GM21825 (cell line): ENCODE results near the gene WWOX.
A peak's percentile ranks its signal among the peaks of the same experiment; 100 is the strongest.

Experiments
- ATAC-seq: cut with Tn5 transposase; IDR thresholded peaks from one replicate; pipeline ENCODE4 v1.9.1; 2021; ENCODE audit warnings: mild to moderate bottlenecking, moderate library complexity; ENCODE audit not compliant: unreplicated experiment

WWOX gene

DNA sequence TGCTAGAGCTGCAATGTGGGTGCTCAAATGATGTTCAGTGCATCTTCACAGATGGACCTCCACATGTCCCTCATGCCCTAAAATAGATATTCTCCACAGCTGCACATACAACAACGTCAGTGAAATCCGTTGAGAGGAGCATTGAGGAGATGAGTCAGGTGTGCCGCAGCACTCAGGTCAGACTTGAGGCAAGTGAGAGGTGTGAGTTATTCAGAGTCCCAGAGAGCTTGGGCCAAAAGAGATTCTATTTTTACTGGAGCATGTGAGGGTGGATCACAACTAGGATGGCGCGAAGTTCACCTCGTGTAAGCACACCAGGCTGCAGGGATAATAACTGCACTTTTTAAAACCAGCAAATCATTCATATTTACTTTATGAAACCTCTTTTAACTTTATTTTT lies 855.8 kb downstream of the WWOX start:
- ATAC-seq = no peak

DNA sequence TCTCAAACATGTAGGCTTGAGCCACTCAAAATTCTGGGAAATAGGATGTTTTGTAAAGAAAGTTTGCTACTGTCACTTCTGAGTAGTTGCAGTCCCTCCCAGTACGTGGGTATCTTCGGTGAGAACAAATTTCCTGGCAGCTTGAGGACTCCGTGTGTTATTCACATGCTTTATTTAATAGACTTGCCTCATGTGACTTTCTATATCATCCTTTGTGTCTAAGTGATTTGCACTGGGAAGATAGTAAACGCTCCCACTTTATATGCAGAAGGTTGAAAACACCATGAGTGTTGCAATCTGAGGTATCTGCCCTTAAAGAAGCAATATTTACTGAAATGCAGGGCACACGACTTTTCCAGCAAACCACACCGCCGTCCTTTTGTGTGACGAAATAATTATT lies 857.4 kb downstream of the WWOX start:
- ATAC-seq = no peak

DNA sequence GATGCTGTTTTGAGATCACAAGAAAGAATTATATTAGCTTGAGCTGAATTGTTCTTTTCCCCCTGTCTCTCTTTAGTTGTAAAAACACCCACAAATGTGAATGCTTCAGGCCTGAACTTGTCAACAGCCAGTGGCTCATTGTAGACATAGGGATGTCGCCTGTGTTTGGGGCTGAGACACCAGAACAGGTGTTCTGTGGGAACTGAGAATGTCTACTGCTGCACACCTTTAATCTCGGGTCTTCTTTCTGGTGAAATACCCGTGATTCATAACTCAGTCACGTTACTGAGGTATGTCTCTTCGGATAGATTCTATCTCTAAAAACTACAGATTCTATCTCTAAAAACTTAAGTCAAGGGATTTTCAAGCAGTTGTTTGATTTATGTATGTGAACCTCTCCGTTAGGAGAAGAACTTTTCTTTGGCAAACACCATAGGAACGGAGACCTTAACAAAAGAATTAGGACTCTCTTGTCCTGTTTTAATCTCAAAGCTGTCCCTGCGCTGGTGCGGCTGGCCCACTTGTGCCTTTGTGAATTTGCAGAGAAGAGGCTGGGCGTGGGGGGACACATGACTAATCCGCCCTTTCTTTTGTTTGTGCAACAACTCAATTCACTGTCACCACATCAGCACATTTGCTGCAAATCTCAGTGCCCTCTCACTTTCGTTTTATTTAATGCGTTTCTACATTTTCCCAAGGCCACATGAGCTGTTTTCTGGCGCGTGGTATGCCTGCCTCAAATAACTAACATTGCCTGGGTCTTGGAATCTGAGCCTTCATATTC lies 858.1 kb downstream of the WWOX start:
- ATAC-seq = no peak

DNA sequence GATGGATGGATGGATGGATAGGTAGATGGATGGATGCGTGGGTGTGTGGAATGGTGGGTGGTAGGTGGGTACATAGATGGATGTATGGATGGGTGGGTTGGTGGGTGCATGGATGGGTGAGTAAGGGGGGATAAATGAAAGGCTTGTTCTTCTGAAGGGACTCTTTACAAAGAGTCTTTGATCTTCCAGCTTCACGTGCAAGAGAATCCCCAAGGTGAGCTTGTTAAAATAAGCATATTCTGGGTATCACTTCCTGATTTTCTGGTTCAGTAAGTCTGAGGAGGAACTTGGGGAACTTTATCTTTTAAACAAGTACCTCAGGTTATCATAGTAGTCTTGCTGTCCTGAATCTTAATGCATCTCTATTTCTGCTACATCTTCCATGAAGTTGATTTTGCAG lies 862.0 kb downstream of the WWOX start:
- ATAC-seq = peak; percentile 50

DNA sequence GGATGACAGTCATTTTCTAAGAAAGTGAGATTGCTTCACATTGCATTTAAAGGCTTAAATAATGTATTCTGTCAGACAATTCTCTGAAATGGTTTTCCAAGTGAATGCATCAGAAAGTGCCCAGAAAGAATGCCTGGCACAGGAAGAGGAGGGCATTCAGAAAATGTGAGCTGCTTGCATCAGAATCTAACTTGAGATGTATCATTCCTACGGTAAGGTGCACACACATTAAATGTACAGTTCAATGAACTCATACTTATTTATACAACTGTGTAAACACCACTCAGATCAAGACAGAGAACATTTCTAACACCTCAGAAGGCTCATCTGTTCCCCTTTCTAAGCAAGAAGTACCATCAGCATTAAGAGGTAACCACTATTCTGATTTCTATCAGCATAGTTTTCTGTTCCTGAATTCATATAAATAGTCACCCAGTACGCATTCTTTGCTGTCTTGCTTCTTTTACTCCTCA lies 863.0 kb downstream of the WWOX start:
- peak; percentile 88 for ATAC-seq

DNA sequence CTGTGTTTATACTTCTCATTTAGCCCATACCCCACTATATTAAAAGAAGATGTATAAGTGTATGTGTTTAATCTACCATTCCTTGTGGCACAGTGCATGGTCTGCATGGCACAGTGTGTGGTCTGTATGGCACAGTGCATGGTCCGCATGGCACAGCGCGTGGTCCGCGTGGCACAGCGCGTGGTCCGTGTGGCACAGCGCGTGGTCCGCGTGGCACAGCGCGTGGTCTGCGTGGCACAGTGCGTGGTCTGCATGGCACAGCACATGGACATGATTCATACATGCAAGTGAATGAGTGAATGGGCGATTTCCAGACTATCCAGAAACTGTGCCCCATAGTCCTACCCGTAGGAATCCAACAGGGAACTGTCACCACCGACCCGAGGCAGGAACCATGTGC lies 868.5 kb downstream of the WWOX start:
- no peak for ATAC-seq

DNA sequence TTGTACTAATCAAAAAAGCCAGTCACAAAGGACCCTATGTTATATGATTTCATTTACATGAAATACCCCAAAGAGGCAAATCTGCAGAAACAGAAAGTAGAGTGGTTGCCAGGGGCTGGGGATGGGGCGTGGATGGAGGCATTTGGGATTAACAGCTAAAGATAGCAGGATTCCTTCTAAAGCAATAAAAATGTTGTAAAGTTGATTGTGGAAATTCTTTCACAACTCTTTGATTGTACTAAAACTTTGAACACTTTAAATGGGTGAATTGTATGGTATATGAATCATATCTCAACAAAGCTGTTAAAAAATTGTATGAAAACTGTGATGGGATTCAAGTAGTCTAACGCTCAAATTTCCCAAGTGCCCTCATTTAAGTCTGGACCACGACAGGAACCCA lies 870.3 kb downstream of the WWOX start:
- ATAC-seq = no peak

DNA sequence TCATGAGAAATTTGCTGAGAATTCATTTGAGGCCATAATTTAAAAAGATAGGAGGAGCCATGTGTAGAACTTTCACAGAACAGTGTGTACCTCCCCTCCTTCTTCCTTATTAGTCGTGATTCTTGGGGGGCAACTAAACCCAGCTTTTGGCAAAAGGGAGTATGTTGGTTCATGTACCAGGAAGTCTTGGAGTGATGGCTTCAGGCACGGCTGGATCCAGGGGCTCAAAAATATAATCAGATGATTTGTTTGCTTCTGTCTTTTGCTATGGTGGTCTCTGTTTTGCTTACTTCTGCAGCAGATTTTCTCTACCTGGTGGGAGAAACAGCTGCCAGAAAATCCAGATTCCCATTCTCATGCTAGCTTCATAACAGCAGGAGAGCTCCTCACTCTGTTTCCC lies 871.2 kb downstream of the WWOX start:
- no peak for ATAC-seq

DNA sequence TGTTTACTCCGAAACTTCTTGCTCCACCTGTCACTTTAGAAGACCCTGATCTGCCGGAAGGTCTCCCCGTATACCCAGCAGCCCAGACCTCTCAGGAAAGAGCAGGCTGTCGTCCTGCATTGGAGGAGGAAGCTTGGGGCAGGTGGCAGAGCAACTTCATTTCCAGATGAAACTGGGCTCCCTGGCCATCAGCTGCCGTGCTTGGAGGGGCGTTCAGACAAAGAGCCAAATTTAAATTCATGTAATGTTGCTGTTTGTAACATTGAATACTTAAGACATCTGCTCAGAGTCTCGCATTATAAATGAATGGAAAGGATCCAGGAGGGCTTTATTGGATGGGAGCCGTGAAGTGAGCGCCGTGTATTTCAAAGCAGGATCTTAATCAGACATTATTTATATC lies 872.6 kb downstream of the WWOX start:
- no peak for ATAC-seq

DNA sequence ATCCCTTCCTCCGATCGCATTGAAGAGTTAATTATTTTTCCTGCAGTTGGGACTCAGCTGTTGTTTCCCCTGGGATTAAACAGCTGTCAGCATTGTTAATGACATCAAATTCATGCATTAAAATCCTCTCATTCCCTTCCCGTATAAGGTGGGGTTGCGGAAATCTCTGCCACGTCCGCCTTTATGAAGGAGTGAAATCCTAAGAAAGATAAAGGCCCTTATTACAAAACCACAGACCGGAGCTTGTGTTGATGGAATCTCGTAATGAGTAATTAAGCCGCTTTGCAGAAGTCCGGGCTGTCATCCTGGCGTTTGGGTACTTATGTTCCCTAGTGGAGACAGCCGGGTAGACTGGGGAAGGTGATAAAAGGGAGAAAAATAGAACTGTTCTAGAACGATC lies 873.5 kb downstream of the WWOX start:
- ATAC-seq = no peak

DNA sequence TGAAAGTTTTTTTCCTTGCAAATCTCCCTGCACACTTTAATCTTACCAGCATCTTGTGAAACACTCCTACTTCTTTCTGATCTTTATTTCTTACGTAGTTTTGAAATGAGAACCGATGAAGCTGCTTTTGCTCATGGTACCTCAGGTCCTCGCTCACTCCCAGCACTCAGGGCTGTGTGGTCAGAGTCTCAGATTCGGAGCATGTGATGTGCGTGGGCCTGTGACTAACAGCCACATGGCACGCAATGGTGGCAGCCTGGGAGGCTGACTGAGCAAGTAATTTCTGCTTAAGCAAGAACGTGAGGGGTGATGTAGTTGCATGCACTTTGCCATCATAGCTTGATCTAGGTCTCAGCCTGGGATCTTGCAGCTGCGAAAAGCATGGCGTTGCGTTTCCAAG lies 876.8 kb downstream of the WWOX start:
- no peak for ATAC-seq

DNA sequence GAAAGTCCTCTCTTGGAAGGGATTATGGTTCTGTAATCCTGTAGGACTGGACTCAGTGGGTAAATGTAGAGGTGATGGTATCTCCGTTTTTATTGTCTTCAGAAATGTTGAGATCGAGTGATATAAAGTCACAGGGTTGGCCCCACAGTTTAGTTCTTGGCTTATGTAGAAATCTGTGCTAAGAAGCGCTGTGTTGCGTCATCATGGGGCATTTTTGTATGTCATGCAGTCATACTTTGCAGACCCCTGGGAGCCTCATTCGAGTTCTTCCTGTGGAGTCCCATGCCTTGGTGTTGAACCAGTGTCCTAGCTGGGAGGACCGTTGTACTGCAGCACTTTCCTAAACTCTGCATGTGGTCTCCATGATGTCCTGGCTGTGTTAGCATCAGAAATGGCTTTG lies 881.4 kb downstream of the WWOX start:
- no peak for ATAC-seq

DNA sequence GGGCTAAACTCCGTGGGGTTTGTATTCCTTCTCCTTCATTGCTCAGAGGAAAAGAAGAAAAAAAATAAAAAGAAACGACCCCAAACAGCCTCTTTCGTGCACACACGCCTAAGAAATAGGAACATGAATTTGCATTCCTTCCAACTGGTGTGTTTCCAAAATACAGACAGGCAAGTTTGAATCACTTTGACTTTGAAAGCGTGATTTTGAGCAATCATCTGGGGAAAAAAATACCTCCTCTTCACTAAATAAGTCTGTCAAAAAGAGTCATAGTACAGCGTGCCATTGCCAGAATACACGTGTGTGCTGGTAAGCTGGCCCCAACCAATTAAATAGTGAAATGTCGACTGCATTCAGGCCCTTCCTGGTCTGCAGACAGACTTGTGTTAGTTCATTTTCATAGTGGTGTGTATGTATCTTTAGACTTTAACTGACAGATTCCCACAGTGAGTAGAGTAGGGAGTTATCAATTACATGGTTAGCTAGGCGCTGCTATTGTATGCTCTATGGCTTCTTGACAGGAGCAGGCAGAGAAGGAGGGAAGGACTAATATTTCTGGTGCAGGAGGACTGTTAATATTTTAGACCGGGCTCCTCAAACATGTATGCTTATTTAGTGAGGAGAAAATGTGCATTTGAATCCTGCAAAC lies 882.8 kb downstream of the WWOX start:
- no peak for ATAC-seq

DNA sequence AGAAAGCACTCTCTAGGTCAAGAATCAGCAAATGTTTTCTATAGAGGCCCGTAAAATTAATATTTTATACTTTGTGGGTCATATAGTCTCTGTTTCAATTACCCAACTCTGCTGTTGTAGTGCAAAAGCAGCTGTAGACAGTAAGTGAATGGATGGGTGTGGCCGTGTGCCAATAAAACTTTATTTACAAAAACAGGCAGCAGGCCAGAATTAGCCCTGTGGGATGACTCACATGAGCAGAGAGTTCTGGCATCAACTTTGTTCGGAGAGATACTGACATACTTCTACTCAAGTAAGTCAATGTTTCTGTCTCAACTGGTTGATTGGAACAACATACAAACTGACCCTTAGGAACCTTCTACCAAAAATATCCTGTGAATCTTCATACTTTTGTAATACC lies 884.9 kb downstream of the WWOX start:
- ATAC-seq = no peak

DNA sequence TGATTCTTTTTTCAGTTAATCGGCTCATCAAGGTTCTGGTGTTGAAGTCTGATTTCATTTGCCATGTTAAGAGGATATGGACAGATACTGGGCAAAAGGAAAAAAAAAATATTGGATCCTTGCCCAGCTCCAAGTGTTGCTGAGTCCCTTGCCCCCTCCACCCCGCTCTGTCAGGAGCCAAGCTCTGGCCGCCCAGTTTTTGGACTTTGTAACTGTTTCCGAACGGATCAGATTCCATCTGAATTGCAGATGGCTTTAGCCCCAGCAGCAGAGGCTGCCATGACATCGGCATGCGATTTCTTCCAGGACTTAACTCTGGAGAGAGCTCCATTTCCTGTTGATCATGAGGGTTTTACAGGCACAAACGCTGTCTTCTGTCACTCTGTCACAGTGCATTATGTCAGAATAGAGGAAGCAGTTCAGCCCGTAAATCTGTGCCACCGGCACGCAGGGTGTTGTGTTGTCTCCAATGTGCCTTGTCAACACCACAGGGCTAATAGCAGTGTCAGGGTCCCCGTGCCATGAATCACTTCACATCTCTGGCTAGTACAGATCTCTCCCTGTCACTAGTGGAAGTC lies 885.5 kb downstream of the WWOX start:
- no peak for ATAC-seq

DNA sequence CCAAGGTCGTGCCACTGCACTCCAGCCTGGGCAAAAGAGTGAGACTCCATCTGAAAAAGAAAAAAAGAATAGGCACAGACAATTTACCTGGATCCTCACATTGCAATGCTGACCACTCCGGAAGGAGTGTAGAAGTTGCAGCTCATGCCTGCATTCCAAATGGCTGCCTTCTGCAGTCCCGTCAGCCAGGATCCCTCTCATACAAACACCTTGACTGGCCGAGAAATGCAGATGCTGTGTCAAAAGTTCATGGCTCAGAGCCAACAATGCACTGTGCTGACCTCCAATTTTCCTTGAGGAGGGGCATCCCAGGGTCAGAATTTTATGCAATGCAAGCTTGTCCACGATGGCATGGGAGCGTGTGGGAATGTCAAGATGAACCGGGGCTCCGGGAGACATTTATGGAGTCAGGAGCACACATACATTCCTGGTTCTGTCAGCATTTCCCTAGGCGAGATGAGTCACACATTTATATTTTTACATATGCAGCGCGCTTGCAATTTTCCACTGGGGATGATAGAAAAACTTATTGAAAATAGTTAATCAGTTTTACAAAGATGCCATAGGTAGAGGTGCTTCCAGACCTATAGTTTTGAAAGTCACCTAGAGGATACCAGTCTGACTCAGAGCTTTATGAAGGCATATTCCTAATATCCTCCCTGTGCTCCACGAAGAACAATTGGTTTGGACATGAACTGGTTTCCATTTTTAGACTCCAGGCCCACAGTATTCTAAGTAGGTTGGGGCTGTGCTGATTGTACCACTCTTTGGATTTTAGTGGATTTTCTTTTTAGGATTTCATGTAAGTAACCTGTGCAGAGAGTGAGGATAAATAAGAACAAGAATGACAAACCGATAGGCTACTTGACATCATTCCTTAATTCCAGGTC lies 886.5 kb downstream of the WWOX start:
- ATAC-seq = no peak

DNA sequence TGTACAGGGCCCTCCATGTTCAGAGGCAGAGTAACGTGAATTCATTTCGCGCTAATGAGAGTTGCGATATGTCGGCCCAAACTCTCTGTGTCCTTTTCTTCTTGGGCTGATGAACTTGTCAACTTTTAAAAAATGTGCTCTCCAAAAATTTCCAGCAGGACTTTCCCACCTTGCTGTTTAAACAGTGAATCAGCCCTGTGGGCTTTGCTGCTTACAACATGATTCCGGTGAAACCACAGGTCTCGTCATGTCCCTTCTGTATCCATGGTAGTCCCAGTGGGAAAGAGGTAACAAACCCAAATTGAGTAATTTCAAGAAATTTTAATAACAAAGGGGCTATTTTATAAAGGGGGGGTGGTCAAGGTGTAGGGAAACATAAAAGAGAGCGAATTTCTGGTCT lies 888.2 kb downstream of the WWOX start:
- no peak for ATAC-seq

DNA sequence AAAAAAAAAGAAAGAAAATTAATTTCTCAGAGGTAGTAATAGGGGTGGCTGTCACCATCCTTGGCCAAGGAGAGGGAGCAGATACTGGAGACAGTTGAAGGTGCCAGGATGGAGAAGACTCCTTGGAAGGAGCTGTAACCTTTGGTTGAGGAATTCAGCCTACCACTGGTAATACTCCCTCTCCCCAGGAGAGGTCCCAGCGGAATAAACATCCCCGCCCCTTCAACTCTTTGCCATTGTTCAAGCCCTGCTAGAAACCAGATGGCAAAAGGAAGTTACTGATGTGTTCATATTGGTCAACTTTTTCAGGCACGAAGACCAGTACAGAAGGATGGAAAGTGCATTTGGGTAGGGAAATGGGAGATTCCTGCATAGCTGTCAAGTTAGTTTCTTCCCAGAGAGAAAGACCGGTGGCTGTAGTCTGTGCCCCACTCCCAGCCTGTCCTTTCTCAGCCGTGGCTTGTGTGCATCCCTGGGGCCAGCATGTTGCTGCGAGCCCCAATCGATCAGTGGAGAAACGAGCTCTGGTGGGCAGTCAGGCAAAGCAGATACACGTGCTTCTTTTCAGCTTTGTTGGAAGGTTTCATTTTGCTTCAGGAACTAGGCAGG lies 889.0 kb downstream of the WWOX start:
- ATAC-seq = no peak

DNA sequence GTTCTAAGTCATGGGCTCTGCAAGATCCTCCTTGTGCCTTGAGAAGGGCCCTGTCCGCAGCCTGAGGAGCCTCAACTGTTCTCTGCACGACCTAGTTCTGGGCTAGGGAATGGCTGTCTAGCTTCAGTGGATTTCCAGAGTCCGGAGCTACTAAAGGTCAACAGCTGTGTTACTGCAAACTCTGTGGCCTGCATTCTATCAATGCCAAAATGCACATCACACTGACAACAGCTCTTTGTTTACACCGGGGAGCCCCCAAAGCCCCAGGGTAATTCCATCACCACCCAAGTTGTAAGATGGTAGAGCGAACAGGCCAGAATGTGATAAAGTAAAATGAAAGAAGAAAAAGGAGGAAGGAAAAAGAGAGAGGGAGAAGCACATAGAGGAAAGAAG lies 890.9 kb downstream of the WWOX start:
- no peak for ATAC-seq

DNA sequence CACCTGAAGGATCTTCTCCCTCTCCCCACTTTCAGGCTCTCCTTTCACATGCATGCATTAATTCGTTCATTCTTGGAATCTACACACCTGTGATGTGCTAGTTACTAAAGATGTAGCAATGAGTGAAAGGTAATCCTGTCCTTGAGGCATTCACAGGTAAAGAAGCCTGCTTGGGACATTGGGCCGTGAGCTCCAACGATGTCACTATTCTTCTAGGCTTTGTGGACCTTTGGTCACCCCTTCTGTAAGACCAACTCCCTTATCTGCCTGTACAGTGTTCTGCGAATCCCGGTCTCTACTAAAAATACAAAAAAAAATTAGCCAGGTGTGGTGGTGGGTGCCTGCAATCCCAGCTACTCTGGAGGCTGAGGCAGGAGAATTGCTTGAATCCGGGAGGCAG lies 892.5 kb downstream of the WWOX start:
- no peak for ATAC-seq

DNA sequence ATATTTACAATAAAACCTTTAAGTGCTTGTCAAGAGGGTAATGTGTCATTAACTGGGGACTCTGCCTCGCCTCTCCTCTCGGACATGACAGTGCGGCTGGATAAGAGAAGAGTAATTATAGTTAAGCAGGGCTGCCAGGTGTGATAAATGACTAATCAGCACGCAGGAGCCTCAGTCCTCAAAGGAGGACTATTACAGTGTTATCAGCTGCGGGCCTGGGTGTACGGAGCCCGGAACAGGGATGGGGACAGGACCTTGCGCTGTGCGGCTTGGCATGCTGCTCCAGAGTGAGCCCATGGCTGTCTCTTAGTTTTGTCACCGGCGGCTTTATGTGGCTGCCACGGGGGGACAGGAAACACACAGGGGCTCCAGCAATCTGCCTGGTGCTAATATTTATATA lies 893.9 kb downstream of the WWOX start:
- ATAC-seq = no peak
